IMR-90 (cell line): ENCODE results near the gene SBK2. TPM values are rescaled to one million over a fixed set of nuclear protein-coding genes. Genes with fewer than 3 reads are reported as not detected.
A peak's percentile ranks its signal among the peaks of the same experiment; 100 is the strongest.

ENCODE experiments used
- ATAC-seq: fragments of 200-7000 bp; cut with Tn5 transposase; 2 replicates; pipeline ENCODE4 v1.9.1; 2020; ENCODE audit warnings: low read depth, mild to moderate bottlenecking, moderate library complexity
- BruUV-seq: library from RNA; stranded (reverse); fragments of 400-500 nt; replicated peaks from 2 replicates; lab custom pipeline; 2021; lab: Mats Ljungman, UMichigan
- CTCF ChIA-PET: fragments of 300-600 bp; formaldehyde crosslinking; extraction: SDS; loops from one replicate; lab custom pipeline; 2021; ENCODE audit warnings: antibody characterized with exemption; lab: Yijun Ruan, JAX
- POLR2A ChIA-PET: fragments of 300-600 bp; sonication (Branson Sonifier 250); formaldehyde crosslinking; loops from one replicate; lab custom pipeline; 2022; ENCODE audit warnings: antibody characterized with exemption; ENCODE audit not compliant: unreplicated experiment; lab: Charles Lee
- DNase-seq: peaks from one replicate; pipeline ENCODE4 v3.0.0; 2013
- H2AFZ ChIP-seq: replicated peaks from 2 replicates; pipeline ENCODE3; 2013; ENCODE audit warnings: low read length, mild to moderate bottlenecking; ENCODE audit not compliant: poor library complexity
- H2AK5ac ChIP-seq: 2 replicates; pipeline ENCODE4 v1.6.1; 2013; ENCODE audit warnings: low read depth, low read length, inconsistent platforms
- H2AK9ac ChIP-seq: replicated peaks from 2 replicates; pipeline ENCODE3; 2013; ENCODE audit warnings: mild to moderate bottlenecking, low read depth, low read length, moderate library complexity; ENCODE audit not compliant: poor library complexity
- H2BK120ac ChIP-seq: 2 replicates; pipeline ENCODE4 v1.6.1; 2013; ENCODE audit warnings: low read depth, low read length, inconsistent platforms
- H2BK15ac ChIP-seq: 3 replicates; pipeline ENCODE4 v1.6.1; 2013; ENCODE audit warnings: low read depth, low read length, inconsistent platforms
- H2BK20ac ChIP-seq: 2 replicates; pipeline ENCODE4 v1.6.1; 2013; ENCODE audit warnings: low read depth, mild to moderate bottlenecking, inconsistent platforms, low read length, moderate library complexity
- H2BK5ac ChIP-seq: 2 replicates; pipeline ENCODE4 v1.6.1; 2013; ENCODE audit warnings: mild to moderate bottlenecking, low read depth, low read length, inconsistent platforms; ENCODE audit not compliant: poor library complexity, severe bottlenecking
- H3K14ac ChIP-seq: replicated peaks from 2 replicates; pipeline ENCODE4 v1.6.1; 2013; ENCODE audit warnings: low read depth, low read length, inconsistent platforms
- H3K18ac ChIP-seq: 2 replicates; pipeline ENCODE4 v1.6.1; 2013; ENCODE audit warnings: low read depth, low read length, control low read depth
- H3K23ac ChIP-seq: 2 replicates; pipeline ENCODE4 v1.6.1; 2013; ENCODE audit warnings: low read depth, low read length, inconsistent platforms
- H3K27ac ChIP-seq: 2 replicates; pipeline ENCODE4 v1.5.1; 2013; ENCODE audit warnings: mild to moderate bottlenecking, control low read depth, low read length; ENCODE audit not compliant: insufficient read depth
- H3K27me3 ChIP-seq: 2 replicates; pipeline ENCODE4 v1.6.1; 2013; ENCODE audit warnings: low read length; ENCODE audit not compliant: control insufficient read depth, insufficient read depth
- H3K36me3 ChIP-seq: 2 replicates; pipeline ENCODE4 v1.6.1; 2013; ENCODE audit warnings: low read length, mixed read lengths; ENCODE audit not compliant: control insufficient read depth, insufficient read depth
- H3K4ac ChIP-seq: 2 replicates; pipeline ENCODE4 v1.6.1; 2013; ENCODE audit warnings: low read depth, low read length, inconsistent platforms
- H3K4me1 ChIP-seq: 2 replicates; pipeline ENCODE4 v1.6.1; 2013; ENCODE audit warnings: low read length, mixed read lengths; ENCODE audit not compliant: control insufficient read depth, insufficient read depth
- H3K4me2 ChIP-seq: 2 replicates; pipeline ENCODE4 v1.6.1; 2013; ENCODE audit warnings: low read depth, mild to moderate bottlenecking, control low read depth, low read length, moderate library complexity
- H3K4me3 ChIP-seq: 2 replicates; pipeline ENCODE4 v1.5.1; 2013; ENCODE audit warnings: low read depth, mild to moderate bottlenecking, control low read depth, low read length, moderate library complexity; ENCODE audit not compliant: insufficient read depth
- H3K56ac ChIP-seq: 2 replicates; pipeline ENCODE4 v1.6.1; 2013; ENCODE audit warnings: low read length, inconsistent platforms; ENCODE audit not compliant: insufficient read depth; ENCODE audit errors: extremely low read depth
- H3K79me1 ChIP-seq, 2 experiments: 2 replicates each; pipeline ENCODE4 v1.6.1; 2013; ENCODE audit warnings: low read length in 2 of 2, inconsistent platforms in 1 of 2, low read depth in 1 of 2
- H3K9ac ChIP-seq: 2 replicates; pipeline ENCODE4 v1.6.1; 2013; ENCODE audit warnings: low read depth, low read length, control low read depth
- H3K9me1 ChIP-seq: 2 replicates; pipeline ENCODE4 v1.6.1; 2013; ENCODE audit warnings: low read length, inconsistent platforms; ENCODE audit not compliant: insufficient read depth
- H3K9me3 ChIP-seq: 2 replicates; pipeline ENCODE4 v1.6.1; 2013; ENCODE audit warnings: low read length; ENCODE audit not compliant: control insufficient read depth, insufficient read depth
- H4K20me1 ChIP-seq: 2 replicates; pipeline ENCODE4 v1.6.1; 2013; ENCODE audit warnings: low read length, inconsistent platforms; ENCODE audit not compliant: insufficient read depth
- H4K5ac ChIP-seq: 2 replicates; pipeline ENCODE4 v1.6.1; 2013; ENCODE audit warnings: mild to moderate bottlenecking, low read depth, low read length, control low read depth
- H4K8ac ChIP-seq, 2 experiments: 2 replicates each; pipeline ENCODE4 v1.6.1; 2013; ENCODE audit warnings: low read depth in 2 of 2, low read length in 2 of 2, control low read depth in 1 of 2, inconsistent platforms in 1 of 2
- H4K91ac ChIP-seq: 2 replicates; pipeline ENCODE4 v1.6.1; 2013; ENCODE audit warnings: low read depth, low read length, inconsistent platforms; ENCODE audit not compliant: insufficient read depth
- BHLHE40 ChIP-seq: fragments of 150-350 bp; IDR thresholded peaks from 2 replicates; pipeline ENCODE4 v1.6.1; 2016; ENCODE audit warnings: mild to moderate bottlenecking, low read depth, low read length
- CEBPB ChIP-seq: IDR thresholded peaks from 2 replicates; pipeline ENCODE4 v1.6.1; 2012; ENCODE audit warnings: low read depth, low read length, improper control_type of control experiment
- CHD1 ChIP-seq: IDR thresholded peaks from 2 replicates; pipeline ENCODE4 v1.6.1; 2012; ENCODE audit warnings: low read depth, low read length, improper control_type of control experiment
- ELK1 ChIP-seq: fragments of 150-350 bp; IDR thresholded peaks from 2 replicates; pipeline ENCODE4 v1.6.1; 2016; ENCODE audit warnings: low read depth, mild to moderate bottlenecking, low read length, moderate library complexity, borderline replicate concordance
- FOS ChIP-seq: fragments of 150-350 bp; IDR thresholded peaks from 2 replicates; pipeline ENCODE4 v1.6.1; 2016; ENCODE audit warnings: low read depth, low read length
- MAFK ChIP-seq: IDR thresholded peaks from 2 replicates; pipeline ENCODE4 v1.6.1; 2012; ENCODE audit warnings: low read depth, low read length, improper control_type of control experiment
- MAZ ChIP-seq: IDR thresholded peaks from 2 replicates; pipeline ENCODE4 v1.6.1; 2012; ENCODE audit warnings: low read depth, mild to moderate bottlenecking, low read length, improper control_type of control experiment, moderate library complexity, borderline replicate concordance
- MXI1 ChIP-seq: IDR thresholded peaks from 2 replicates; pipeline ENCODE4 v1.6.1; 2012; ENCODE audit warnings: low read depth, mild to moderate bottlenecking, low read length, moderate library complexity, borderline replicate concordance
- NFE2L2 ChIP-seq: fragments of 150-350 bp; IDR thresholded peaks from 2 replicates; pipeline ENCODE4 v1.6.1; 2016; ENCODE audit warnings: low read depth, mild to moderate bottlenecking, low read length
- POLR2A ChIP-seq: IDR thresholded peaks from 2 replicates; pipeline ENCODE4 v1.6.1; 2012; ENCODE audit warnings: mild to moderate bottlenecking, low read depth, low read length
- RAD21 ChIP-seq: IDR thresholded peaks from 2 replicates; pipeline ENCODE4 v1.6.1; 2012; ENCODE audit warnings: low read length, improper control_type of control experiment
- RFX5 ChIP-seq: IDR thresholded peaks from 2 replicates; pipeline ENCODE4 v1.8.0; 2012; ENCODE audit warnings: low read depth, mild to moderate bottlenecking, low read length, moderate library complexity
- SMC3 ChIP-seq: fragments of 150-350 bp; IDR thresholded peaks from 2 replicates; pipeline ENCODE4 v1.6.1; 2016; ENCODE audit warnings: low read depth, mild to moderate bottlenecking, antibody characterized with exemption, low read length, moderate library complexity
- WGBS, 2 experiments: methylation state at CpG; one replicate each; pipeline versions ENCODE4 v1.1.5 to v1.1.7; 2013; ENCODE audit warnings: missing lambda C conversion rate in 2 of 2; ENCODE audit not compliant: insufficient read length in 1 of 2; ENCODE audit errors: extremely low coverage in 2 of 2; 5-methylcytosine and 5-hydroxymethylcytosine counted together
- dilution Hi-C: fragments of 300-500 bp; cut with HindIII; formaldehyde crosslinking; loops from one replicate; pipeline ENCODE4 v1.14.3; 2018; ENCODE audit warnings: low sequenced_read_pairs; ENCODE audit not compliant: unreplicated experiment
- in situ Hi-C: fragments of 300-500 bp; cut with MboI; formaldehyde crosslinking; loops from 3 replicates; pipeline ENCODE4 v1.14.3; 2019; ENCODE audit warnings: low sequenced_read_pairs, inconsistent platforms, mixed read lengths
- intact Hi-C: fragments of 100-400 bp; cut with micrococcal nuclease; formaldehyde crosslinking; loops from 2 replicates; pipeline ENCODE4 v1.10.0; 2022
- polyA plus RNA-seq, 3 experiments: library from polyadenylated mRNA; depleted of rRNA; stranded (reverse); fragments of >200 nt; gene quantifications; 2 replicates each; pipeline ENCODE4 v1.2.3, GENCODE V29; 2012; ENCODE audit warnings: low replicate concordance in 1 of 3
- total RNA-seq: library from RNA; depleted of rRNA; stranded (reverse); fragments of >200 nt; gene quantifications from 2 replicates; pipeline ENCODE4 v1.2.3, GENCODE V29; 2012
- TF ChIP-seq, protein P1 (sequence below): conservative IDR thresholded peaks from 2 replicates; pipeline ENCODE4 v1.5.1; 2012; ENCODE audit warnings: mild to moderate bottlenecking, low read depth, low read length, improper control_type of control experiment

Gene SBK2
- total and polyA plus RNA-seq, 2 of the 4 experiments (the other 2 are of a cell fraction), result 0.48 TPM; not detected in 1

GRCh38 chr19:55516878-55517620 is 19.9 kb downstream of the SBK2 start:
- Histone ChIP-seq H3K9me3 (no peaks in the 10 kb centered on the region), H3K23ac (no peak overlapping the region), H4K91ac (no peak overlapping the region), H2AK5ac (peak overlapping the region; percentile 22), H3K9ac (no peak overlapping the region), H3K36me3 (no peaks in the 10 kb centered on the region), H4K5ac (peak overlapping the region; percentile 38), H3K27ac (peak overlapping the region; percentile 24), H3K9me1 (peaks cover 22% of the 10 kb centered on the region), H3K4me3 (peak overlapping the region; percentile 9), H2BK120ac (0 out of 2 replicates have a peak overlapping the region, but pooled peaks have one; percentile 10), H3K4ac (peak overlapping the region; percentile 27), H3K56ac (no peak overlapping the region), H3K14ac (no peak overlapping the region), H2BK15ac (no peak overlapping the region), H2BK5ac (peak overlapping the region; percentile 10), H3K4me2 (peak overlapping the region; percentile 52; the same call in 1 of the 2 replicates), H3K18ac (no peak overlapping the region), H3K79me1 (peaks cover 0 to 18% of the 10 kb centered on the region in 2 experiments; a peak in 2 of 4 replicates), H2AK9ac (peak overlapping the region; percentile 98), H4K8ac (peak overlapping the region in 1 of 2 experiments; percentile 79; a peak in 1 of 4 replicates), H3K4me1 (peaks cover 2% of the 10 kb centered on the region; the same call in 1 of the 2 replicates), H3K27me3 (no peaks in the 10 kb centered on the region), H4K20me1 (no peaks in the 10 kb centered on the region), H2BK20ac (no peak overlapping the region; the same call in 1 of the 2 replicates), H2AFZ (peak overlapping the region; percentile 92)
- ATAC-seq, result peak; percentile 99
- peak; percentile 91 for DNase-seq
- no TSS peak for BruUV-seq
- intact Hi-C loops (loop anchor here (1.0 to 2.0 kb wide), 4 partner anchors 20 to 115 kb away; partner anchors contain the start of genes SBK2 and ZNF579), in situ Hi-C loops (loop anchor here (5.0 kb wide), 1 partner anchor 90 kb away; the partner anchor contains the start of gene ZNF865), dilution Hi-C loops (no loop called here)
- 30% methylated on average over 23 of the region's 61 CpGs; no CpG with 5 or more reads in 1 of the 2 experiments for WGBS, 2 experiments
- CTCF ChIA-PET, result interaction anchor here (0.7 to 1.0 kb wide), 3 partner anchors 31 to 103 kb away, joined by 3 to 7 read pairs (median 4); partner anchors contain the start of gene ZNF865
- POLR2A ChIA-PET, result no interaction called here
- TF ChIP-seq, protein P1, sequence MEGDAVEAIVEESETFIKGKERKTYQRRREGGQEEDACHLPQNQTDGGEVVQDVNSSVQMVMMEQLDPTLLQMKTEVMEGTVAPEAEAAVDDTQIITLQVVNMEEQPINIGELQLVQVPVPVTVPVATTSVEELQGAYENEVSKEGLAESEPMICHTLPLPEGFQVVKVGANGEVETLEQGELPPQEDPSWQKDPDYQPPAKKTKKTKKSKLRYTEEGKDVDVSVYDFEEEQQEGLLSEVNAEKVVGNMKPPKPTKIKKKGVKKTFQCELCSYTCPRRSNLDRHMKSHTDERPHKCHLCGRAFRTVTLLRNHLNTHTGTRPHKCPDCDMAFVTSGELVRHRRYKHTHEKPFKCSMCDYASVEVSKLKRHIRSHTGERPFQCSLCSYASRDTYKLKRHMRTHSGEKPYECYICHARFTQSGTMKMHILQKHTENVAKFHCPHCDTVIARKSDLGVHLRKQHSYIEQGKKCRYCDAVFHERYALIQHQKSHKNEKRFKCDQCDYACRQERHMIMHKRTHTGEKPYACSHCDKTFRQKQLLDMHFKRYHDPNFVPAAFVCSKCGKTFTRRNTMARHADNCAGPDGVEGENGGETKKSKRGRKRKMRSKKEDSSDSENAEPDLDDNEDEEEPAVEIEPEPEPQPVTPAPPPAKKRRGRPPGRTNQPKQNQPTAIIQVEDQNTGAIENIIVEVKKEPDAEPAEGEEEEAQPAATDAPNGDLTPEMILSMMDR, result peak; percentile 95
- peak; percentile 100 for TF ChIP-seq SMC3
- TF ChIP-seq ELK1, result no peak
- TF ChIP-seq CEBPB, result no peak
- peak; percentile 95 for TF ChIP-seq MAZ
- TF ChIP-seq FOS, result no peak
- TF ChIP-seq BHLHE40, result peak; percentile 51; the same call in 1 of the 2 replicates
- TF ChIP-seq MXI1, result peak; percentile 35; the same call in 1 of the 2 replicates
- TF ChIP-seq CHD1, result no peak
- no peak for TF ChIP-seq MAFK
- peak; percentile 44; the same call in 1 of the 2 replicates for TF ChIP-seq POLR2A
- no peak for TF ChIP-seq NFE2L2
- TF ChIP-seq RAD21, result peak; percentile 98
- TF ChIP-seq RFX5, result peak; percentile 100
